ENCODE results near the gene RUNX2.

The RUNX2 gene

GRCh38 chr6:45416700-45417099 is 88.6 kb downstream of the RUNX2 start (continued):
- no peak for TF ChIP-seq ZNF626 (tag by site-specific recombination; IDR thresholded peaks at IDR 0.05)
- TF ChIP-seq ZNF391 (tag by site-specific recombination; IDR thresholded peaks at IDR 0.05; ENCODE audit: borderline replicate concordance, low read depth), result peak; percentile 90; the same call in 1 of the 2 replicates
- peak; percentile 72; the same call in 1 of the 2 replicates for TF ChIP-seq ZNF18 (tag by site-specific recombination; IDR thresholded peaks at IDR 0.05)
- TF ChIP-seq ZNF692 (tag by site-specific recombination; IDR thresholded peaks at IDR 0.05), result no peak
- TF ChIP-seq ZNF394 (tag by site-specific recombination; IDR thresholded peaks at IDR 0.05; ENCODE audit: borderline replicate concordance), result peak; percentile 71; the same call in 1 of the 2 replicates
- no peak for TF ChIP-seq ZNF660 (tag by site-specific recombination; IDR thresholded peaks at IDR 0.05)
- TF ChIP-seq ELK4 (IDR thresholded peaks at IDR 0.05; ENCODE audit: borderline replicate concordance, low read depth, low read length), result no peak
- TF ChIP-seq INSM2 (tag by site-specific recombination; IDR thresholded peaks at IDR 0.05), result peak; percentile 87
- TF ChIP-seq ZNF184 (tag by site-specific recombination; IDR thresholded peaks at IDR 0.05), result no peak
- TF ChIP-seq ZNF747 (tag by site-specific recombination; IDR thresholded peaks at IDR 0.05), result no peak
- TF ChIP-seq ZNF23 (tag by site-specific recombination; IDR thresholded peaks at IDR 0.05; ENCODE audit: borderline replicate concordance), result no peak
- TF ChIP-seq OSR2 (tag by site-specific recombination; IDR thresholded peaks at IDR 0.05), result peak; percentile 98
- no peak for TF ChIP-seq ZFHX2 (tag by site-specific recombination; conservative IDR thresholded peaks at IDR 0.05)
- TF ChIP-seq GLI2 (tag by site-specific recombination; IDR thresholded peaks at IDR 0.05; ENCODE audit: borderline replicate concordance, low read depth), result peak; percentile 84
- TF ChIP-seq ZNF654 (tag by site-specific recombination; IDR thresholded peaks at IDR 0.05; ENCODE audit: low read depth), result peak; percentile 21; the same call in 1 of the 2 replicates
- TF ChIP-seq ZNF792 (tag by site-specific recombination; IDR thresholded peaks at IDR 0.05), result no peak
- peak; percentile 77; the same call in 1 of the 2 replicates for TF ChIP-seq TRIM28 (IDR thresholded peaks at IDR 0.05; ENCODE audit: borderline replicate concordance, low read length)
- TF ChIP-seq ZNF518A (tag by site-specific recombination; conservative IDR thresholded peaks at IDR 0.05; ENCODE audit: low read depth), result no peak
- peak; percentile 74; the same call in 1 of the 2 replicates for TF ChIP-seq BCL6B (tag by site-specific recombination; IDR thresholded peaks at IDR 0.05)
- TF ChIP-seq ZSCAN23 (tag by site-specific recombination; IDR thresholded peaks at IDR 0.05), result no peak
- no peak for TF ChIP-seq ZNF707 (tag by site-specific recombination; IDR thresholded peaks at IDR 0.05)
- TF ChIP-seq EGR2 (tag by site-specific recombination; IDR thresholded peaks at IDR 0.05; ENCODE audit: low read depth), result no peak
- no peak for TF ChIP-seq GLIS1 (tag by site-specific recombination; IDR thresholded peaks at IDR 0.05)
- TF ChIP-seq ZNF785 (tag by site-specific recombination; IDR thresholded peaks at IDR 0.05), result no peak
- TF ChIP-seq MZF1 (tag by site-specific recombination; IDR thresholded peaks at IDR 0.05; ENCODE audit: borderline replicate concordance), result peak; percentile 27; the same call in 1 of the 2 replicates
- no peak for TF ChIP-seq ZNF362 (tag by site-specific recombination; IDR thresholded peaks at IDR 0.05)
